ENCODE measurements around the gene MAP3K19. TPM values are rescaled to one million over a fixed set of nuclear protein-coding genes. Genes with fewer than 3 reads are reported as not detected.
"Not testable (repeated sequence)": the region's sequence is repeated elsewhere in the genome, so short reads cannot be mapped to it uniquely, and the experiment has no call there.

Gene MAP3K19
- total RNA-seq, 1 donor from 2014 or later = not detected

- peak; percentile 69 for DNase-seq
Measured at GRCh38 chr2:135052042-135052876, 5.0 kb upstream of the MAP3K19 start, which contains the start of gene RAB3GAP1. TSS of gene RAB3GAP1 (plus strand) at chr2:135052292. CDS start at chr2:135052308, 16 bp downstream.

- no peak for DNase-seq
Measured at GRCh38 chr2:135050684-135051083, 3.4 kb upstream of the MAP3K19 start.

GRCh38 chr2:135050132-135050531 lies 2.9 kb upstream of the MAP3K19 start:
- DNase-seq = no peak

- DNase-seq = no peak
Measured at GRCh38 chr2:135048122-135048521, 875 bp upstream of the MAP3K19 start.

- DNase-seq = no peak
Measured at GRCh38 chr2:135043345-135043744, 3.9 kb downstream of the MAP3K19 start.

GRCh38 chr2:135037831-135038230 lies 9.4 kb downstream of the MAP3K19 start:
- no peak for DNase-seq

GRCh38 chr2:135033216-135033615 lies 14.0 kb downstream of the MAP3K19 start:
- DNase-seq = not testable (repeated sequence)

- no peak for DNase-seq
Measured at GRCh38 chr2:135030826-135031225, 16.4 kb downstream of the MAP3K19 start.

GRCh38 chr2:135029481-135030134 lies 17.6 kb downstream of the MAP3K19 start:
- no peak for DNase-seq

GRCh38 chr2:135023886-135024485 lies 23.3 kb downstream of the MAP3K19 start:
- DNase-seq = no peak

GRCh38 chr2:135022952-135023880 lies 24.0 kb downstream of the MAP3K19 start:
- no peak for DNase-seq

- DNase-seq = no peak
Measured at GRCh38 chr2:135021618-135022017, 25.6 kb downstream of the MAP3K19 start.

- no peak for DNase-seq
Measured at GRCh38 chr2:135011633-135012032, 35.6 kb downstream of the MAP3K19 start.

GRCh38 chr2:135010200-135010942 lies 36.9 kb downstream of the MAP3K19 start:
- DNase-seq = no peak

GRCh38 chr2:135009339-135009738 lies 37.9 kb downstream of the MAP3K19 start:
- DNase-seq = no peak

GRCh38 chr2:135005753-135006152 lies 41.5 kb downstream of the MAP3K19 start:
- DNase-seq = no peak

GRCh38 chr2:135004005-135004746 lies 43.1 kb downstream of the MAP3K19 start:
- no peak for DNase-seq

- no peak for DNase-seq
Measured at GRCh38 chr2:135002836-135003235, 44.4 kb downstream of the MAP3K19 start.

GRCh38 chr2:134999521-134999920 lies 47.7 kb downstream of the MAP3K19 start:
- DNase-seq = no peak

GRCh38 chr2:134988994-134989605 lies 58.1 kb downstream of the MAP3K19 start:
- DNase-seq = no peak
